NCI-H345 treated with DMSO at 0.1 percent for 48 hours (cell line): Measurements from ENCODE around the gene NECAP2.

Experiments used
- DNase-seq: peaks from one replicate; lab custom pipeline; 2025; ENCODE audit not compliant: unreplicated experiment; lab: John Stamatoyannopoulos, UW

NECAP2 gene

GRCh38 chr1:16440470-16441281 is at the start of gene NECAP2:
NECAP2 (plus strand) TSS chr1:16440724; CDS start chr1:16440762, 38 bp downstream.
- DNase-seq: peak; percentile 91

- DNase-seq: no peak
These were observed 49.1 kb upstream of the NECAP2 start for GRCh38 chr1:16391411-16391810.

GRCh38 chr1:16392740-16393569 is 47.6 kb upstream of the NECAP2 start:
- no peak for DNase-seq

- DNase-seq: no peak
These were observed 46.7 kb upstream of the NECAP2 start for GRCh38 chr1:16393570-16394521.

GRCh38 chr1:16394977-16395376 is 45.5 kb upstream of the NECAP2 start:
- DNase-seq: no peak

GRCh38 chr1:16396591-16396990 is 43.9 kb upstream of the NECAP2 start:
- DNase-seq: no peak

- no peak for DNase-seq
These were observed 43.4 kb upstream of the NECAP2 start for GRCh38 chr1:16397120-16397519.

GRCh38 chr1:16398371-16398953 is 42.1 kb upstream of the NECAP2 start:
- no peak for DNase-seq

GRCh38 chr1:16402742-16403141 is 37.8 kb upstream of the NECAP2 start:
- DNase-seq: no peak

GRCh38 chr1:16405441-16405840 is 35.1 kb upstream of the NECAP2 start:
- no peak for DNase-seq

- no peak for DNase-seq
These were observed 33.7 kb upstream of the NECAP2 start for GRCh38 chr1:16406868-16407267.

- no peak for DNase-seq
These were observed 30.9 kb upstream of the NECAP2 start for GRCh38 chr1:16409536-16410152.

- DNase-seq: no peak
These were observed 29.7 kb upstream of the NECAP2 start for GRCh38 chr1:16410803-16411202.

GRCh38 chr1:16413191-16413590 is 27.3 kb upstream of the NECAP2 start:
- DNase-seq: no peak

GRCh38 chr1:16418823-16419425 is 21.6 kb upstream of the NECAP2 start:
- DNase-seq: peak; percentile 45

- DNase-seq: no peak
These were observed 20.0 kb upstream of the NECAP2 start for GRCh38 chr1:16420424-16421118.

GRCh38 chr1:16421201-16421600 is 19.3 kb upstream of the NECAP2 start:
- DNase-seq: no peak

- no peak for DNase-seq
These were observed 18.5 kb upstream of the NECAP2 start for GRCh38 chr1:16422041-16422440.
